ENCODE measurements around the gene CDC16. TPM values are rescaled to one million over a fixed set of nuclear protein-coding genes. Genes with fewer than 3 reads are reported as not detected.
"Not testable (repeated sequence)": the region's sequence is repeated elsewhere in the genome, so short reads cannot be mapped to it uniquely, and the experiment has no call there.

CDC16 gene
- total and polyA plus RNA-seq, 5 donors from 2014 or later, result 16.1 to 56.8 (median 22.1) TPM

GRCh38 chr13:114261328-114261965 is 26.8 kb downstream of the CDC16 start:
- H3K4me1 ChIP-seq (ENCODE audit: control insufficient read depth, insufficient read depth, low read length, poor library complexity, severe bottlenecking), result peaks cover 13% of the 10 kb centered on the region
- no peaks in the 10 kb centered on the region for H3K9me3 ChIP-seq (ENCODE audit: control insufficient read depth in 2 of 2, low read length in 2 of 2)
- peaks cover 21 to 45% (median 26%) of the 10 kb centered on the region in 4 donors for H3K4me1 Mint-ChIP-seq
- no peak overlapping the region for H3K27ac ChIP-seq (ENCODE audit: insufficient read depth, low read length, poor library complexity, severe bottlenecking)
- H3K4me3 ChIP-seq (ENCODE audit: low read depth, low read length), result no peak overlapping the region
- H3K27me3 ChIP-seq (ENCODE audit: control insufficient read depth, insufficient read depth, low read length), result no peaks in the 10 kb centered on the region
- no peaks in the 10 kb centered on the region for H3K27me3 Mint-ChIP-seq
- peaks cover 75% of the 10 kb centered on the region for H3K36me3 ChIP-seq (ENCODE audit: control insufficient read depth, insufficient read depth, low read length)
- H3K9me3 Mint-ChIP-seq, result no peaks in the 10 kb centered on the region
- DNase-seq (no peak), ATAC-seq (ENCODE audit: low read depth in 2 of 2) (no peak)
- peaks cover 70% of the 10 kb centered on the region for H3K36me3 Mint-ChIP-seq
- H3K27ac Mint-ChIP-seq, result peak overlapping the region in 2 of 3 donors; percentile 63 to 81
- H3K4me3 Mint-ChIP-seq, result peak overlapping the region in 2 of 4 donors; percentile 40 to 67

GRCh38 chr13:114263578-114263977 is 28.9 kb downstream of the CDC16 start:
- Histone ChIP-seq H3K4me3 (ENCODE audit: low read depth, low read length) (peak overlapping the region; percentile 38), H3K4me1 (ENCODE audit: control insufficient read depth, insufficient read depth, low read length, poor library complexity, severe bottlenecking) (peaks cover 22% of the 10 kb centered on the region), H3K27ac (ENCODE audit: insufficient read depth, low read length, poor library complexity, severe bottlenecking) (peak overlapping the region; percentile 47), H3K36me3 (ENCODE audit: control insufficient read depth, insufficient read depth, low read length) (peaks cover 78% of the 10 kb centered on the region), H3K27me3 (ENCODE audit: control insufficient read depth, insufficient read depth, low read length) (no peaks in the 10 kb centered on the region), H3K9me3 (ENCODE audit: control insufficient read depth in 2 of 2, low read length in 2 of 2) (no peaks in the 10 kb centered on the region)
- peaks cover 17 to 55% (median 33%) of the 10 kb centered on the region in 4 donors for H3K4me1 Mint-ChIP-seq
- H3K9me3 Mint-ChIP-seq, result no peaks in the 10 kb centered on the region
- H3K36me3 Mint-ChIP-seq, result peaks cover 69% of the 10 kb centered on the region
- peak in 1 of 3 donors; percentile 40 for DNase-seq
- H3K27ac Mint-ChIP-seq, result peak overlapping the region; percentile 56 to 91 (median 81)
- ATAC-seq (ENCODE audit: low read depth in 2 of 2), result no peak
- H3K27me3 Mint-ChIP-seq, result no peaks in the 10 kb centered on the region
- H3K4me3 Mint-ChIP-seq, result peak overlapping the region in 3 of 4 donors; percentile 41 to 70 (median 44)

- not testable (repeated sequence) for H3K27me3 Mint-ChIP-seq; ATAC-seq (ENCODE audit: low read depth in 2 of 2); H3K27me3 ChIP-seq (ENCODE audit: control insufficient read depth, insufficient read depth, low read length); H3K9me3 Mint-ChIP-seq; H3K9me3 ChIP-seq (ENCODE audit: control insufficient read depth in 2 of 2, low read length in 2 of 2); H3K4me3 ChIP-seq (ENCODE audit: low read depth, low read length); DNase-seq; H3K27ac ChIP-seq (ENCODE audit: insufficient read depth, low read length, poor library complexity, severe bottlenecking)
- peak overlapping the region in 2 of 4 donors; percentile 21 to 70 for H3K4me3 Mint-ChIP-seq
- H3K4me1 Mint-ChIP-seq, result peaks cover 17 to 62% (median 33%) of the 10 kb centered on the region in 4 donors
- peak overlapping the region in 1 of 3 donors; percentile 7 for H3K27ac Mint-ChIP-seq
- H3K36me3 Mint-ChIP-seq, result peaks cover 72% of the 10 kb centered on the region
- H3K4me1 ChIP-seq (ENCODE audit: control insufficient read depth, insufficient read depth, low read length, poor library complexity, severe bottlenecking), result peaks cover 26% of the 10 kb centered on the region
- H3K36me3 ChIP-seq (ENCODE audit: control insufficient read depth, insufficient read depth, low read length), result peaks cover 78% of the 10 kb centered on the region
Observed at GRCh38 chr13:114264313-114264712, 29.6 kb downstream of the CDC16 start.

- peaks cover 0 to 2% (median 0%) of the 10 kb centered on the region in 7 donors for H3K9me3 Mint-ChIP-seq
- no peaks in the 10 kb centered on the region for H3K27me3 Mint-ChIP-seq
- H3K4me3 Mint-ChIP-seq, result peak overlapping the region in 3 of 4 donors; percentile 16 to 22 (median 16)
- H3K4me3 ChIP-seq (ENCODE audit: low read depth, low read length), result peak overlapping the region; percentile 37
- no peaks in the 10 kb centered on the region for H3K9me3 ChIP-seq (ENCODE audit: control insufficient read depth in 2 of 2, low read length in 2 of 2)
- H3K4me1 ChIP-seq (ENCODE audit: control insufficient read depth, insufficient read depth, low read length, poor library complexity, severe bottlenecking), result peaks cover 26% of the 10 kb centered on the region
- no peaks in the 10 kb centered on the region for H3K27me3 ChIP-seq (ENCODE audit: control insufficient read depth, insufficient read depth, low read length)
- peak overlapping the region in 1 of 3 donors; percentile 38 for H3K27ac Mint-ChIP-seq
- peaks cover 17 to 57% (median 31%) of the 10 kb centered on the region in 4 donors for H3K4me1 Mint-ChIP-seq
- peaks cover 71% of the 10 kb centered on the region for H3K36me3 ChIP-seq (ENCODE audit: control insufficient read depth, insufficient read depth, low read length)
- ATAC-seq (ENCODE audit: low read depth in 2 of 2), result no peak
- H3K36me3 Mint-ChIP-seq, result peaks cover 69% of the 10 kb centered on the region
- DNase-seq, result no peak
- no peak overlapping the region for H3K27ac ChIP-seq (ENCODE audit: insufficient read depth, low read length, poor library complexity, severe bottlenecking)
Observed at GRCh38 chr13:114264886-114265611, 30.4 kb downstream of the CDC16 start.

GRCh38 chr13:114266241-114266640 is 31.5 kb downstream of the CDC16 start:
- peak overlapping the region; percentile 67 for H3K4me3 ChIP-seq (ENCODE audit: low read depth, low read length)
- peaks cover 26% of the 10 kb centered on the region for H3K4me1 ChIP-seq (ENCODE audit: control insufficient read depth, insufficient read depth, low read length, poor library complexity, severe bottlenecking)
- H3K27me3 ChIP-seq (ENCODE audit: control insufficient read depth, insufficient read depth, low read length), result no peaks in the 10 kb centered on the region
- Mint-ChIP-seq H3K4me3 (peak overlapping the region; percentile 67 to 85 (median 82)), H3K36me3 (peaks cover 64% of the 10 kb centered on the region), H3K27ac (peak overlapping the region in 2 of 3 donors; percentile 71 to 73), H3K4me1 (peaks cover 17 to 47% (median 26%) of the 10 kb centered on the region in 4 donors), H3K27me3 (no peaks in the 10 kb centered on the region), H3K9me3 (peaks cover 0 to 2% (median 0%) of the 10 kb centered on the region in 7 donors)
- ATAC-seq (ENCODE audit: low read depth in 2 of 2) (peak in 1 of 2 donors; percentile 40), DNase-seq (peak in 1 of 3 donors; percentile 38)
- H3K9me3 ChIP-seq (ENCODE audit: control insufficient read depth in 2 of 2, low read length in 2 of 2), result no peaks in the 10 kb centered on the region
- no peak overlapping the region for H3K27ac ChIP-seq (ENCODE audit: insufficient read depth, low read length, poor library complexity, severe bottlenecking)
- H3K36me3 ChIP-seq (ENCODE audit: control insufficient read depth, insufficient read depth, low read length), result peaks cover 60% of the 10 kb centered on the region

GRCh38 chr13:114268344-114269280 is 33.9 kb downstream of the CDC16 start:
- no peaks in the 10 kb centered on the region for H3K27me3 ChIP-seq (ENCODE audit: control insufficient read depth, insufficient read depth, low read length)
- H3K4me1 ChIP-seq (ENCODE audit: control insufficient read depth, insufficient read depth, low read length, poor library complexity, severe bottlenecking), result peaks cover 16% of the 10 kb centered on the region
- peak overlapping the region; percentile 27 for H3K27ac ChIP-seq (ENCODE audit: insufficient read depth, low read length, poor library complexity, severe bottlenecking)
- ATAC-seq (ENCODE audit: low read depth in 2 of 2) (peak; percentile 22 to 63), DNase-seq (peak in 2 of 3 donors; percentile 33 to 52)
- H3K4me1 Mint-ChIP-seq, result peaks cover 3 to 27% (median 17%) of the 10 kb centered on the region in 4 donors
- peaks cover 61% of the 10 kb centered on the region for H3K36me3 Mint-ChIP-seq
- peak overlapping the region; percentile 62 to 82 (median 73) for H3K27ac Mint-ChIP-seq
- H3K4me3 ChIP-seq (ENCODE audit: low read depth, low read length), result peak overlapping the region; percentile 81
- H3K27me3 Mint-ChIP-seq, result no peaks in the 10 kb centered on the region
- H3K9me3 Mint-ChIP-seq, result peaks cover 0 to 2% (median 0%) of the 10 kb centered on the region in 7 donors
- peaks cover 56% of the 10 kb centered on the region for H3K36me3 ChIP-seq (ENCODE audit: control insufficient read depth, insufficient read depth, low read length)
- peak overlapping the region; percentile 73 to 80 (median 78) for H3K4me3 Mint-ChIP-seq
- H3K9me3 ChIP-seq (ENCODE audit: control insufficient read depth in 2 of 2, low read length in 2 of 2), result no peaks in the 10 kb centered on the region

GRCh38 chr13:114269281-114269770 is 34.6 kb downstream of the CDC16 start:
- H3K27ac ChIP-seq (ENCODE audit: insufficient read depth, low read length, poor library complexity, severe bottlenecking), result peak overlapping the region; percentile 27
- Mint-ChIP-seq H3K36me3 (peaks cover 60% of the 10 kb centered on the region), H3K4me3 (peak overlapping the region in 3 of 4 donors; percentile 38 to 80 (median 56)), H3K9me3 (peaks cover 0 to 2% (median 0%) of the 10 kb centered on the region in 7 donors), H3K27ac (peak overlapping the region; percentile 26 to 82 (median 73)), H3K27me3 (no peaks in the 10 kb centered on the region), H3K4me1 (peaks cover 0 to 23% (median 15%) of the 10 kb centered on the region in 4 donors)
- peaks cover 13% of the 10 kb centered on the region for H3K4me1 ChIP-seq (ENCODE audit: control insufficient read depth, insufficient read depth, low read length, poor library complexity, severe bottlenecking)
- H3K4me3 ChIP-seq (ENCODE audit: low read depth, low read length), result peak overlapping the region; percentile 81
- H3K36me3 ChIP-seq (ENCODE audit: control insufficient read depth, insufficient read depth, low read length), result peaks cover 57% of the 10 kb centered on the region
- H3K9me3 ChIP-seq (ENCODE audit: control insufficient read depth in 2 of 2, low read length in 2 of 2), result no peaks in the 10 kb centered on the region
- DNase-seq, result no peak
- ATAC-seq (ENCODE audit: low read depth in 2 of 2), result no peak
- no peaks in the 10 kb centered on the region for H3K27me3 ChIP-seq (ENCODE audit: control insufficient read depth, insufficient read depth, low read length)

All from CD4-positive, CD25-positive, alpha-beta regulatory T cell (primary cell).